ENCODE measurements around the gene PLCL2. TPM values are rescaled to one million over a fixed set of nuclear protein-coding genes. Genes with fewer than 3 reads are reported as not detected.

PLCL2 gene
- total RNA-seq, 1 donor from 2014 or later, result 12.4 TPM

- DNase-seq, result no peak
Measured at GRCh38 chr3:17014284-17014683, 129.5 kb downstream of the PLCL2 start.

GRCh38 chr3:17014709-17015108, 130.0 kb downstream of the PLCL2 start:
- DNase-seq, result no peak

GRCh38 chr3:17021614-17022013, 136.9 kb downstream of the PLCL2 start:
- DNase-seq, result no peak

- DNase-seq, result peak; percentile 57
Measured at GRCh38 chr3:17023006-17023664, 138.4 kb downstream of the PLCL2 start.

GRCh38 chr3:17025594-17026139, 140.9 kb downstream of the PLCL2 start:
- no peak for DNase-seq

- no peak for DNase-seq
Measured at GRCh38 chr3:17027318-17027717, 142.6 kb downstream of the PLCL2 start.

GRCh38 chr3:17028363-17028762, 143.6 kb downstream of the PLCL2 start:
- no peak for DNase-seq

- DNase-seq, result no peak
Measured at GRCh38 chr3:17030438-17030837, 145.7 kb downstream of the PLCL2 start.

- no peak for DNase-seq
Measured at GRCh38 chr3:17030956-17031652, 146.3 kb downstream of the PLCL2 start.

- DNase-seq, result peak; percentile 67
Measured at GRCh38 chr3:17032407-17033034, 147.8 kb downstream of the PLCL2 start.

- no peak for DNase-seq
Measured at GRCh38 chr3:17033516-17034168, 148.9 kb downstream of the PLCL2 start.

GRCh38 chr3:17035033-17035432, 150.3 kb downstream of the PLCL2 start:
- peak; percentile 5 for DNase-seq

GRCh38 chr3:17035966-17036365, 151.2 kb downstream of the PLCL2 start:
- DNase-seq, result no peak

GRCh38 chr3:17038141-17038540, 153.4 kb downstream of the PLCL2 start:
- DNase-seq, result no peak

GRCh38 chr3:17038900-17039553, 154.3 kb downstream of the PLCL2 start:
- DNase-seq, result no peak

- peak; percentile 87 for DNase-seq
Measured at GRCh38 chr3:17039594-17039993, 154.8 kb downstream of the PLCL2 start.

GRCh38 chr3:17040322-17040989, 155.7 kb downstream of the PLCL2 start:
- no peak for DNase-seq

GRCh38 chr3:17040990-17041377, 156.2 kb downstream of the PLCL2 start:
- no peak for DNase-seq

GRCh38 chr3:17044855-17045254, 160.1 kb downstream of the PLCL2 start:
- no peak for DNase-seq

- no peak for DNase-seq
Measured at GRCh38 chr3:17045705-17046104, 160.9 kb downstream of the PLCL2 start.

- no peak for DNase-seq
Measured at GRCh38 chr3:17046623-17047022, 161.9 kb downstream of the PLCL2 start.

GRCh38 chr3:17047162-17047561, 162.4 kb downstream of the PLCL2 start:
- DNase-seq, result no peak

Measured in dermis blood vessel endothelial cell (primary cell).